Sigmoid colon (tissue), 4 donors: ENCODE measurements around the gene RBBP8NL.

Source experiments
- EP300 ChIP-seq, 4 donors: sonication (generic); formaldehyde crosslinking; IDR thresholded peaks; one replicate each; pipeline ENCODE4 v1.6.1; 2017; ENCODE audit warnings: antibody characterized with exemption in 4 of 4
- POLR2A ChIP-seq, 2 donors: fragments of 450-650 bp; IDR thresholded peaks; one replicate each; pipeline ENCODE4 v1.6.1; 2016; ENCODE audit warnings: antibody characterized with exemption in 2 of 2, mild to moderate bottlenecking in 2 of 2, moderate library complexity in 2 of 2
- POLR2AphosphoS5 ChIP-seq, 4 donors: sonication (generic); formaldehyde crosslinking; IDR thresholded peaks; one replicate each; pipeline ENCODE4 v1.6.1; 2017; ENCODE audit warnings: antibody characterized with exemption in 4 of 4
- TF ChIP-seq, protein P1 (sequence below), 4 experiments: fragments of 450-650 bp in 3 of 4; fragments of 200-600 bp in 1 of 4; IDR thresholded peaks; one replicate each; pipeline ENCODE4 v1.5.1; 2016 to 2019; ENCODE audit warnings: antibody characterized with exemption in 4 of 4, mild to moderate bottlenecking in 3 of 4, moderate library complexity in 2 of 4

- TF ChIP-seq, protein P1, sequence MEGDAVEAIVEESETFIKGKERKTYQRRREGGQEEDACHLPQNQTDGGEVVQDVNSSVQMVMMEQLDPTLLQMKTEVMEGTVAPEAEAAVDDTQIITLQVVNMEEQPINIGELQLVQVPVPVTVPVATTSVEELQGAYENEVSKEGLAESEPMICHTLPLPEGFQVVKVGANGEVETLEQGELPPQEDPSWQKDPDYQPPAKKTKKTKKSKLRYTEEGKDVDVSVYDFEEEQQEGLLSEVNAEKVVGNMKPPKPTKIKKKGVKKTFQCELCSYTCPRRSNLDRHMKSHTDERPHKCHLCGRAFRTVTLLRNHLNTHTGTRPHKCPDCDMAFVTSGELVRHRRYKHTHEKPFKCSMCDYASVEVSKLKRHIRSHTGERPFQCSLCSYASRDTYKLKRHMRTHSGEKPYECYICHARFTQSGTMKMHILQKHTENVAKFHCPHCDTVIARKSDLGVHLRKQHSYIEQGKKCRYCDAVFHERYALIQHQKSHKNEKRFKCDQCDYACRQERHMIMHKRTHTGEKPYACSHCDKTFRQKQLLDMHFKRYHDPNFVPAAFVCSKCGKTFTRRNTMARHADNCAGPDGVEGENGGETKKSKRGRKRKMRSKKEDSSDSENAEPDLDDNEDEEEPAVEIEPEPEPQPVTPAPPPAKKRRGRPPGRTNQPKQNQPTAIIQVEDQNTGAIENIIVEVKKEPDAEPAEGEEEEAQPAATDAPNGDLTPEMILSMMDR (IDR thresholded peaks at IDR 0.05) = no peak
- TF ChIP-seq POLR2AphosphoS5 (IDR thresholded peaks at IDR 0.05) (no peak), POLR2A (IDR thresholded peaks at IDR 0.05) (no peak), EP300 (IDR thresholded peaks at IDR 0.05) (no peak)
Measured at GRCh38 chr20:62445553-62446340, 18.4 kb upstream of the RBBP8NL start.
